OCI-LY3 (cell line): ENCODE results near the gene TMEM135.

Experiments
- H2AFZ ChIP-seq: fragments of 200-600, 300-600 bp; shearing (Covaris generic); 2 replicates; pipeline ENCODE4 v1.6.0; 2014; ENCODE audit warnings: antibody characterized with exemption, low read depth, low read length
- H3K27ac ChIP-seq: fragments of 200-600, 300-600 bp; sonication (generic); 2 replicates; pipeline ENCODE4 v1.5.1; 2014; ENCODE audit warnings: mild to moderate bottlenecking, low read length, moderate library complexity, mixed read lengths
- H3K27me3 ChIP-seq: fragments of 200-600, 300-600 bp; sonication (generic); 2 replicates; pipeline ENCODE4 v1.6.1; 2014; ENCODE audit warnings: low read depth, low read length, mixed read lengths
- H3K36me3 ChIP-seq: fragments of 200-600, 300-600 bp; sonication (generic); replicated peaks from 2 replicates; pipeline ENCODE3; 2014; ENCODE audit warnings: low read depth, low read length, mixed read lengths
- H3K4me1 ChIP-seq: fragments of 300-600, 200-600 bp; sonication (generic); 2 replicates; pipeline ENCODE4 v1.6.1; 2014; ENCODE audit warnings: low read length, mixed read lengths
- H3K4me2 ChIP-seq: fragments of 200-600, 300-600 bp; sonication (generic); 2 replicates; pipeline ENCODE4 v1.6.1; 2014; ENCODE audit warnings: low read length, mixed read lengths
- H3K4me3 ChIP-seq: fragments of 300-600, 200-600 bp; sonication (generic); 2 replicates; pipeline ENCODE4 v1.5.1; 2014; ENCODE audit warnings: antibody characterized with exemption, mild to moderate bottlenecking, low read length, moderate library complexity
- H3K79me2 ChIP-seq: fragments of 300-600, 200-600 bp; shearing (Covaris generic); 2 replicates; pipeline ENCODE4 v1.6.1; 2014; ENCODE audit warnings: mild to moderate bottlenecking, low read length, mixed read lengths
- H3K9ac ChIP-seq: fragments of 300-600, 200-600 bp; shearing (Covaris generic); 2 replicates; pipeline ENCODE4 v1.6.0; 2014; ENCODE audit warnings: mild to moderate bottlenecking, low read length, moderate library complexity
- H3K9me3 ChIP-seq: fragments of 200-600, 300-600 bp; shearing (Covaris generic); 2 replicates; pipeline ENCODE4 v1.6.1; 2014; ENCODE audit warnings: low read length, mixed read lengths; ENCODE audit not compliant: insufficient read depth
- H4K20me1 ChIP-seq: fragments of 200-600, 300-600 bp; sonication (generic); 2 replicates; pipeline ENCODE4 v1.6.1; 2016; ENCODE audit warnings: low read length, mixed read lengths; ENCODE audit not compliant: insufficient read depth
- EZH2phosphoT487 ChIP-seq: fragments of 200-600 bp; shearing (Covaris generic); IDR thresholded peaks from 2 replicates; pipeline ENCODE4 v1.6.1; 2018; ENCODE audit warnings: antibody characterized with exemption, mixed run types, low read depth
- TF ChIP-seq, protein P1 (sequence below): fragments of 200-600, 300-600 bp; sonication (generic); IDR thresholded peaks from 2 replicates; pipeline ENCODE4 v1.5.1; 2014; ENCODE audit warnings: antibody characterized with exemption, low read length, low read depth

The TMEM135 gene

DNA sequence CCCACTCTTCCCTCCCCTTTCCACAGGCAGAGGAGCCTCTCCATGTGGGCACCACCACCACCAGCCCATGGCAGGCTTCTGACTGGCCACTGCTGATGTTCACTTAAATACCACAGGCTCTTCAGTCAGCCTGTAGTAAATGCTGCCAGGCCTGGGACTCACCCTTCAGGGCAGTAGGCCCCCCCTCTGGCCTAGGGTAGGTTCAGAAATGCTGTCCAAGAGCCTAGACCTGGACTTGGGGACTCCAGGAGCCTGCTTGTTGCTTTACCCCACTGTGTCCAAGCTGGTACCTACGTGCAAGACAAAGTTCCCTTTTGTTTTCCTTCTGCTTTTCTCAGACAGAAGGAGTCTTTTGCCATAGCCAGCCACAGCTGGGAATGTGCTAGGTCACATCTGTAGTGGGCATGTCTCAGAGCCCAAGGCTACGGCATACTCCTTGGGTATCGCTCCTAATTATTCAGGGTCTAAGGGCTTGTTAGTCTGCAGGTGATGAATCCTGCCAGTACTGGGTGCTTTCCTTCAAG, 38.6 kb downstream of the TMEM135 start:
- Histone ChIP-seq H3K9ac (no peak overlapping the region), H3K79me2 (no peaks in the 10 kb centered on the region), H3K27ac (no peak overlapping the region), H3K4me3 (no peak overlapping the region), H2AFZ (no peak overlapping the region), H3K4me2 (no peak overlapping the region), H3K27me3 (no peaks in the 10 kb centered on the region), H3K4me1 (no peaks in the 10 kb centered on the region), H3K36me3 (peaks cover 28% of the 10 kb centered on the region), H3K9me3 (no peaks in the 10 kb centered on the region), H4K20me1 (no peaks in the 10 kb centered on the region)
- TF ChIP-seq, protein P1, sequence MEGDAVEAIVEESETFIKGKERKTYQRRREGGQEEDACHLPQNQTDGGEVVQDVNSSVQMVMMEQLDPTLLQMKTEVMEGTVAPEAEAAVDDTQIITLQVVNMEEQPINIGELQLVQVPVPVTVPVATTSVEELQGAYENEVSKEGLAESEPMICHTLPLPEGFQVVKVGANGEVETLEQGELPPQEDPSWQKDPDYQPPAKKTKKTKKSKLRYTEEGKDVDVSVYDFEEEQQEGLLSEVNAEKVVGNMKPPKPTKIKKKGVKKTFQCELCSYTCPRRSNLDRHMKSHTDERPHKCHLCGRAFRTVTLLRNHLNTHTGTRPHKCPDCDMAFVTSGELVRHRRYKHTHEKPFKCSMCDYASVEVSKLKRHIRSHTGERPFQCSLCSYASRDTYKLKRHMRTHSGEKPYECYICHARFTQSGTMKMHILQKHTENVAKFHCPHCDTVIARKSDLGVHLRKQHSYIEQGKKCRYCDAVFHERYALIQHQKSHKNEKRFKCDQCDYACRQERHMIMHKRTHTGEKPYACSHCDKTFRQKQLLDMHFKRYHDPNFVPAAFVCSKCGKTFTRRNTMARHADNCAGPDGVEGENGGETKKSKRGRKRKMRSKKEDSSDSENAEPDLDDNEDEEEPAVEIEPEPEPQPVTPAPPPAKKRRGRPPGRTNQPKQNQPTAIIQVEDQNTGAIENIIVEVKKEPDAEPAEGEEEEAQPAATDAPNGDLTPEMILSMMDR, result no peak
- no peak for TF ChIP-seq EZH2phosphoT487

DNA sequence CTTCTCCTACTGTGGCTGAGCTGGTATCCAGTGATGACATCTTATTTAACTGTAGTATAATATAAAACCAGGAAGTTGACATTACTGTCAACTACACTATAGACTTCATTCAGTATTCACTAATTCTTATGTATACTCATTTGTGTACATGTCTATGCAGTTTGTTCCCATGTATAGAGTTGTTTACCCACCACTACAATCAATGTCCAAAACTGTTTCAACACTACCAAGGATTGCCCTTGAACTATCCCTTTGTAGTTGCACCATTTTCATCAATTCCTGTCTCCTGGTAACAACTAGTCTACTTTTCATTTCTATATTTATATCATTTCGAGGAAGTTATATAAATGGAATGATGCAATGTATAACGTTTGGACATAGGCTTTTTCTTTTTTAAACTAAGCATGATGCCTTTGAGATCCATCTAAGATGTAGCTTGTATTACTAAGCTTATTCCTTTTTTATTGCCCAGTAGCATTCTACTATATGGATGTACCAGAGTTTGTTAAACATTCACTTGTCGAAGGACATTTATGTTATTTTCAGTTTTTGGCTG, 39.2 kb downstream of the TMEM135 start:
- H3K79me2 ChIP-seq, result no peaks in the 10 kb centered on the region
- H2AFZ ChIP-seq, result no peak overlapping the region
- H3K36me3 ChIP-seq, result peaks cover 28% of the 10 kb centered on the region
- no peak for TF ChIP-seq EZH2phosphoT487
- TF ChIP-seq, protein P1, result no peak
- H3K27ac ChIP-seq, result no peak overlapping the region
- no peak overlapping the region for H3K4me3 ChIP-seq
- no peak overlapping the region for H3K4me2 ChIP-seq
- H3K27me3 ChIP-seq, result no peaks in the 10 kb centered on the region
- H3K4me1 ChIP-seq, result no peaks in the 10 kb centered on the region
- no peaks in the 10 kb centered on the region for H3K9me3 ChIP-seq
- no peak overlapping the region for H3K9ac ChIP-seq
- H4K20me1 ChIP-seq, result no peaks in the 10 kb centered on the region

DNA sequence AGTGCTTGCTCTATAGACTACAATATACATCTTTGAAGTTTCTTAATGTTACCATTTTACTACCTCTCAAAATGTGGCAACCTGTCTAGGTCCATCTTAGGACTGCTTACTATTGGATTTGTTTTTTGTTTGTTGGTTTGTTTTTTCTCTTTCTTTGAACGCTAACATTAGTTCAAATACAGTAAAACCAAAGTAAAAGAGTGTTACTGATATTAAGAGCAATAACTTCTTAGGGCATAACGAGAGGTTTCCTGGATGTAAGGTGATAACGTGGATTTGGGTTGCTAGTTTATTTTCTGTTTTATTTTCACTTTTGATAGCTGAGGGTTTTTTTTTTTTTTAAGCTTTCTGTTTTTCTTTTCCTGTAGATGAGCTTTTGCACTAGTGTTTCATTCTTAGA, 43.6 kb downstream of the TMEM135 start:
- Histone ChIP-seq H3K27ac (no peak overlapping the region), H3K4me3 (no peak overlapping the region), H3K36me3 (peaks cover 37% of the 10 kb centered on the region), H3K79me2 (no peaks in the 10 kb centered on the region), H3K9me3 (0 out of 2 replicates have a peak, but pooled peaks cover 6% of the 10 kb centered on the region), H3K4me1 (no peaks in the 10 kb centered on the region), H3K4me2 (no peak overlapping the region), H2AFZ (no peak overlapping the region), H3K9ac (no peak overlapping the region), H3K27me3 (no peaks in the 10 kb centered on the region), H4K20me1 (no peaks in the 10 kb centered on the region)
- TF ChIP-seq EZH2phosphoT487, result no peak
- TF ChIP-seq, protein P1, result no peak

- Histone ChIP-seq H3K36me3 (peaks cover 36% of the 10 kb centered on the region), H3K4me1 (no peaks in the 10 kb centered on the region), H2AFZ (no peak overlapping the region), H3K9me3 (0 out of 2 replicates have a peak, but pooled peaks cover 7% of the 10 kb centered on the region), H4K20me1 (no peaks in the 10 kb centered on the region), H3K4me3 (no peak overlapping the region), H3K27ac (no peak overlapping the region), H3K9ac (no peak overlapping the region), H3K79me2 (no peaks in the 10 kb centered on the region), H3K27me3 (no peaks in the 10 kb centered on the region), H3K4me2 (no peak overlapping the region)
- no peak for TF ChIP-seq EZH2phosphoT487
- TF ChIP-seq, protein P1, result no peak
Observed at GRCh38 chr11:87082590-87082989, 44.9 kb downstream of the TMEM135 start.
